GM23338 (cell line): Measurements from ENCODE around the gene IL4I1. TPM values are rescaled to one million over a fixed set of nuclear protein-coding genes. Genes with fewer than 3 reads are reported as not detected.

Source experiments
- ATAC-seq: fragments of 200-7000 bp; cut with Tn5 transposase; 3 replicates; pipeline ENCODE4 v1.9.1; 2020
- DNase-seq: peaks from one replicate; pipeline ENCODE4 v3.0.0-alpha.2; 2015; ENCODE audit warnings: low spot score
- H2AFZ ChIP-seq: fragments of 200-600 bp; sonication (generic); 2 replicates; pipeline ENCODE4 v1.8.0; 2016; ENCODE audit warnings: antibody characterized with exemption, mild to moderate bottlenecking, moderate library complexity
- H3F3A ChIP-seq: fragments of 200-600 bp; sonication (generic); replicated peaks from 2 replicates; pipeline ENCODE4 v1.8.0; 2017; ENCODE audit warnings: antibody characterized with exemption, mixed run types, low read depth
- H3K27ac ChIP-seq: fragments of 200-600 bp; sonication (generic); 2 replicates; pipeline ENCODE4 v1.6.1; 2016; ENCODE audit warnings: low read depth
- H3K27me3 ChIP-seq: fragments of 200-600 bp; sonication (generic); 2 replicates; pipeline ENCODE4 v1.8.0; 2016; ENCODE audit warnings: mild to moderate bottlenecking, mixed run types, moderate library complexity; ENCODE audit not compliant: insufficient read depth
- H3K36me3 ChIP-seq: fragments of 200-600 bp; sonication (generic); 2 replicates; pipeline ENCODE4 v1.8.0; 2016; ENCODE audit warnings: mild to moderate bottlenecking; ENCODE audit not compliant: insufficient read depth
- H3K4me1 ChIP-seq: fragments of 200-600 bp; sonication (generic); 2 replicates; pipeline ENCODE4 v1.8.0; 2016; ENCODE audit warnings: mild to moderate bottlenecking, moderate library complexity; ENCODE audit not compliant: insufficient read depth
- H3K4me2 ChIP-seq: fragments of 200-600 bp; sonication (generic); 2 replicates; pipeline ENCODE4 v1.7.1; 2017; ENCODE audit warnings: mixed run types
- H3K4me3 ChIP-seq: fragments of 200-600 bp; sonication (generic); 2 replicates; pipeline ENCODE4 v1.6.1; 2016; ENCODE audit warnings: mixed run types
- H3K79me2 ChIP-seq: fragments of 200-600 bp; sonication (generic); replicated peaks from 2 replicates; pipeline ENCODE4 v1.8.0; 2017; ENCODE audit warnings: mild to moderate bottlenecking; ENCODE audit not compliant: insufficient read depth
- H3K9me2 ChIP-seq: fragments of 200-600 bp; sonication (generic); 2 replicates; pipeline ENCODE4 v1.8.0; 2017; ENCODE audit not compliant: insufficient read depth
- H4K20me1 ChIP-seq: fragments of 200-600 bp; sonication (generic); replicated peaks from 2 replicates; pipeline ENCODE4 v1.8.0; 2017; ENCODE audit warnings: mild to moderate bottlenecking; ENCODE audit not compliant: insufficient read depth
- H3K27ac Mint-ChIP-seq: 2 replicates; pipeline ENCODE4 v1.8.0; 2020; ENCODE audit warnings: inconsistent platforms, mild to moderate bottlenecking, moderate library complexity, mixed read lengths
- H3K27me3 Mint-ChIP-seq: 3 replicates; pipeline ENCODE4 v1.8.0; 2022; ENCODE audit warnings: low read depth, mild to moderate bottlenecking, moderate library complexity, mixed read lengths, inconsistent platforms; ENCODE audit not compliant: insufficient read depth, poor library complexity
- H3K36me3 Mint-ChIP-seq: 3 replicates; pipeline ENCODE4 v1.8.0; 2021; ENCODE audit warnings: low read depth, mild to moderate bottlenecking, inconsistent platforms, moderate library complexity, mixed read lengths
- H3K4me1 Mint-ChIP-seq: 3 replicates; pipeline ENCODE4 v1.8.0; 2020; ENCODE audit warnings: mild to moderate bottlenecking, inconsistent platforms, mixed read lengths
- H3K4me3 Mint-ChIP-seq: 3 replicates; pipeline ENCODE4 v1.8.0; 2021; ENCODE audit warnings: moderate library complexity, mild to moderate bottlenecking, inconsistent platforms, mixed read lengths
- H3K9me3 Mint-ChIP-seq: 3 replicates; pipeline ENCODE4 v1.8.0; 2020; ENCODE audit warnings: moderate library complexity, mild to moderate bottlenecking, inconsistent platforms, mixed read lengths
- CREB1 ChIP-seq: fragments of 250-450 bp; sonication (Bioruptor Pico); IDR thresholded peaks from 2 replicates; pipeline ENCODE4 v1.5.0; 2020; ENCODE audit warnings: low read depth, mild to moderate bottlenecking, moderate library complexity
- EZH2 ChIP-seq: fragments of 200-600 bp; sonication (generic); IDR thresholded peaks from one replicate; pipeline ENCODE4 v1.8.0; 2017; ENCODE audit warnings: antibody characterized with exemption, mild to moderate bottlenecking, low read depth; ENCODE audit not compliant: unreplicated experiment
- NANOG ChIP-seq: IDR thresholded peaks from 2 replicates; pipeline ENCODE4 v1.6.1; 2016; ENCODE audit warnings: antibody characterized with exemption, borderline replicate concordance
- STAT1 ChIP-seq: IDR thresholded peaks from one replicate; pipeline ENCODE4 v1.6.1; 2016; ENCODE audit warnings: antibody characterized with exemption; ENCODE audit not compliant: unreplicated experiment
- ZNF114 ChIP-seq: fragments of 250-450 bp; sonication (Bioruptor Pico); IDR thresholded peaks from 2 replicates; pipeline ENCODE4 v1.5.0; 2020; ENCODE audit warnings: mild to moderate bottlenecking, moderate library complexity
- polyA plus RNA-seq: library from polyadenylated mRNA; unstranded; fragments of >200 nt; fragmentation: Nextera tagmentation; extraction: Ambion mirVana; gene quantifications from 2 replicates; pipeline ENCODE4 v1.2.1, GENCODE V29; 2016
- total RNA-seq: library from RNA; depleted of rRNA; stranded (reverse); fragments of >200 nt; shearing (Covaris generic); gene quantifications from 2 replicates; pipeline ENCODE4 v1.2.3, GENCODE V29; 2014
- TF ChIP-seq, protein P1 (sequence below): IDR thresholded peaks from 2 replicates; pipeline ENCODE4 v1.6.1; 2016; ENCODE audit warnings: antibody characterized with exemption
- TF ChIP-seq, protein P2 (sequence below), 2 experiments: fragments of 200-600 bp in 1 of 2; sonication (generic) in 1 of 2; conservative IDR thresholded peaks; 2 replicates each; pipeline versions ENCODE4 v1.5.1 to v1.6.1; 2016 to 2017; ENCODE audit warnings: antibody characterized with exemption in 2 of 2, low read depth in 2 of 2, mild to moderate bottlenecking in 2 of 2, moderate library complexity in 1 of 2

Gene IL4I1
- total and polyA plus RNA-seq, 2 experiments from 2014 or later = 0.60 to 0.69 TPM

DNA sequence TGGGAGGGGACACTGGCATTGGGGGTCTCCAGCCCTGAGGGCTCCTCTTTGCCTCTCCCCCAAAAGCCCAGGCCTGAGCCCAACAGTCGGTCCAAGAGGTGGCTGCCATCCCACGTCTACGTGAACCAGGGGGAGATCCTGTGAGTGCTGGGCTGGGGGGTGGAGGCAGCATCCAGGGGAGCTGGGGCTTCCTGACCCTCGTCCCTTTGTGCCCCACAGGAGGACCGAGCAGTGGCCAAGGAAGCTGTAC is 38.9 kb downstream of the IL4I1 start:
- Mint-ChIP-seq H3K4me3 (no peak overlapping the region), H3K27me3 (peaks cover 56% of the 10 kb centered on the region), H3K27ac (no peak overlapping the region), H3K4me1 (peaks cover 16% of the 10 kb centered on the region), H3K36me3 (peaks cover 69% of the 10 kb centered on the region), H3K9me3 (peaks cover 4% of the 10 kb centered on the region; the same call in 2 of the 3 replicates)
- peaks cover 9% of the 10 kb centered on the region for H3K4me1 ChIP-seq
- TF ChIP-seq, protein P1, sequence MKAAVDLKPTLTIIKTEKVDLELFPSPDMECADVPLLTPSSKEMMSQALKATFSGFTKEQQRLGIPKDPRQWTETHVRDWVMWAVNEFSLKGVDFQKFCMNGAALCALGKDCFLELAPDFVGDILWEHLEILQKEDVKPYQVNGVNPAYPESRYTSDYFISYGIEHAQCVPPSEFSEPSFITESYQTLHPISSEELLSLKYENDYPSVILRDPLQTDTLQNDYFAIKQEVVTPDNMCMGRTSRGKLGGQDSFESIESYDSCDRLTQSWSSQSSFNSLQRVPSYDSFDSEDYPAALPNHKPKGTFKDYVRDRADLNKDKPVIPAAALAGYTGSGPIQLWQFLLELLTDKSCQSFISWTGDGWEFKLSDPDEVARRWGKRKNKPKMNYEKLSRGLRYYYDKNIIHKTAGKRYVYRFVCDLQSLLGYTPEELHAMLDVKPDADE = no peak
- no peak overlapping the region for H3K4me3 ChIP-seq
- H3K36me3 ChIP-seq = no peaks in the 10 kb centered on the region; the same call in 1 of the 2 replicates
- no peak for ATAC-seq
- peaks cover 61% of the 10 kb centered on the region for H3F3A ChIP-seq
- no peaks in the 10 kb centered on the region for H3K9me2 ChIP-seq
- no peak overlapping the region for H3K4me2 ChIP-seq
- no peaks in the 10 kb centered on the region for H3K27me3 ChIP-seq
- no peak overlapping the region for H2AFZ ChIP-seq
- peaks cover 20% of the 10 kb centered on the region for H4K20me1 ChIP-seq
- H3K79me2 ChIP-seq = peaks cover 13% of the 10 kb centered on the region
- DNase-seq = no peak
- H3K27ac ChIP-seq = peak overlapping the region; percentile 6; the same call in 1 of the 2 replicates

- Histone ChIP-seq H3K79me2 (peaks cover 18% of the 10 kb centered on the region), H2AFZ (no peak overlapping the region), H3K27ac (0 out of 2 replicates have a peak overlapping the region, but pooled peaks have one; percentile 6), H3K36me3 (no peaks in the 10 kb centered on the region; the same call in 1 of the 2 replicates), H3K4me1 (peaks cover 14% of the 10 kb centered on the region), H3K4me3 (no peak overlapping the region), H3K9me2 (no peaks in the 10 kb centered on the region), H4K20me1 (peaks cover 23% of the 10 kb centered on the region), H3F3A (peaks cover 64% of the 10 kb centered on the region), H3K27me3 (no peaks in the 10 kb centered on the region), H3K4me2 (no peak overlapping the region)
- no peak overlapping the region for H3K27ac Mint-ChIP-seq
- H3K36me3 Mint-ChIP-seq = peaks cover 72% of the 10 kb centered on the region
- TF ChIP-seq, protein P2, sequence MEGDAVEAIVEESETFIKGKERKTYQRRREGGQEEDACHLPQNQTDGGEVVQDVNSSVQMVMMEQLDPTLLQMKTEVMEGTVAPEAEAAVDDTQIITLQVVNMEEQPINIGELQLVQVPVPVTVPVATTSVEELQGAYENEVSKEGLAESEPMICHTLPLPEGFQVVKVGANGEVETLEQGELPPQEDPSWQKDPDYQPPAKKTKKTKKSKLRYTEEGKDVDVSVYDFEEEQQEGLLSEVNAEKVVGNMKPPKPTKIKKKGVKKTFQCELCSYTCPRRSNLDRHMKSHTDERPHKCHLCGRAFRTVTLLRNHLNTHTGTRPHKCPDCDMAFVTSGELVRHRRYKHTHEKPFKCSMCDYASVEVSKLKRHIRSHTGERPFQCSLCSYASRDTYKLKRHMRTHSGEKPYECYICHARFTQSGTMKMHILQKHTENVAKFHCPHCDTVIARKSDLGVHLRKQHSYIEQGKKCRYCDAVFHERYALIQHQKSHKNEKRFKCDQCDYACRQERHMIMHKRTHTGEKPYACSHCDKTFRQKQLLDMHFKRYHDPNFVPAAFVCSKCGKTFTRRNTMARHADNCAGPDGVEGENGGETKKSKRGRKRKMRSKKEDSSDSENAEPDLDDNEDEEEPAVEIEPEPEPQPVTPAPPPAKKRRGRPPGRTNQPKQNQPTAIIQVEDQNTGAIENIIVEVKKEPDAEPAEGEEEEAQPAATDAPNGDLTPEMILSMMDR (conservative IDR thresholded peaks at IDR 0.05; ENCODE audit: low read depth in 2 of 2) = peak in 1 of 2 experiments; percentile 11; a peak in 1 of 4 replicates
- TF ChIP-seq CREB1 (CRISPR knock-in tag) (no peak), NANOG (no peak), ZNF114 (CRISPR knock-in tag) (no peak), STAT1 (no peak), EZH2 (no peak)
- ATAC-seq (peak; percentile 1; the same call in 1 of the 3 replicates), DNase-seq (no peak)
- no peak overlapping the region for H3K4me3 Mint-ChIP-seq
- peaks cover 21% of the 10 kb centered on the region for H3K4me1 Mint-ChIP-seq
- peaks cover 54% of the 10 kb centered on the region for H3K27me3 Mint-ChIP-seq
- peaks cover 4% of the 10 kb centered on the region; the same call in 2 of the 3 replicates for H3K9me3 Mint-ChIP-seq
Measured at GRCh38 chr19:49857061-49857837, 39.4 kb downstream of the IL4I1 start.
